Endodermal cell (in vitro differentiated cells): ENCODE data around the gene CASKIN2. TPM values are rescaled to one million over a fixed set of nuclear protein-coding genes. Genes with fewer than 3 reads are reported as not detected.

Experiments used
- DNase-seq: peaks from one replicate; pipeline ENCODE4 v3.0.0-alpha.2; 2017
- H3K27ac ChIP-seq: 2 replicates; pipeline ENCODE4 v1.5.1; 2013; ENCODE audit warnings: mild to moderate bottlenecking, low read depth, low read length, moderate library complexity
- H3K27me3 ChIP-seq: 2 replicates; pipeline ENCODE4 v1.6.1; 2013; ENCODE audit warnings: mild to moderate bottlenecking, low read length, moderate library complexity; ENCODE audit not compliant: insufficient read depth, control insufficient read depth, poor library complexity, severe bottlenecking
- H3K36me3 ChIP-seq: 2 replicates; pipeline ENCODE4 v1.7.0; 2013; ENCODE audit warnings: mild to moderate bottlenecking, low read length, moderate library complexity; ENCODE audit not compliant: control insufficient read depth, insufficient read depth
- H3K4me1 ChIP-seq: one replicate; pipeline ENCODE4 v1.7.0; 2013; ENCODE audit warnings: low read length; ENCODE audit not compliant: control insufficient read depth, insufficient read depth
- H3K4me3 ChIP-seq: 2 replicates; pipeline ENCODE4 v1.5.1; 2013; ENCODE audit warnings: mild to moderate bottlenecking, low read length, moderate library complexity
- H3K9ac ChIP-seq: 2 replicates; pipeline ENCODE4 v1.6.1; 2013; ENCODE audit warnings: mild to moderate bottlenecking, low read length, moderate library complexity; ENCODE audit not compliant: poor library complexity, severe bottlenecking; ENCODE audit errors: extremely low read depth
- H3K9me3 ChIP-seq: 2 replicates; pipeline ENCODE4 v1.6.1; 2013; ENCODE audit warnings: mild to moderate bottlenecking, low read length, moderate library complexity; ENCODE audit not compliant: control insufficient read depth
- H3K27ac Mint-ChIP-seq: 2 replicates; pipeline ENCODE4 v1.8.0; 2020; ENCODE audit warnings: mixed read lengths
- H3K27me3 Mint-ChIP-seq: 2 replicates; pipeline ENCODE4 v1.8.0; 2021; ENCODE audit warnings: mild to moderate bottlenecking, mixed read lengths; ENCODE audit not compliant: insufficient read depth
- H3K36me3 Mint-ChIP-seq: 2 replicates; pipeline ENCODE4 v1.8.0; 2020; ENCODE audit warnings: low read depth, mixed read lengths
- H3K4me1 Mint-ChIP-seq: 2 replicates; pipeline ENCODE4 v1.8.0; 2020; ENCODE audit warnings: mixed read lengths
- H3K4me3 Mint-ChIP-seq: 2 replicates; pipeline ENCODE4 v1.8.0; 2020; ENCODE audit warnings: mild to moderate bottlenecking, moderate library complexity, mixed read lengths
- H3K9me3 Mint-ChIP-seq: 2 replicates; pipeline ENCODE4 v1.8.0; 2020; ENCODE audit warnings: mild to moderate bottlenecking, mixed read lengths
- CTCF ChIP-seq: fragments of 200-600 bp; sonication (generic); conservative IDR thresholded peaks from 2 replicates; pipeline ENCODE4 v1.5.0; 2021; ENCODE audit warnings: antibody characterized with exemption, mild to moderate bottlenecking
- WGBS, 2 experiments: methylation state at CpG; one replicate each; pipeline versions ENCODE4 v1.1.5 to v1.1.7; 2013; ENCODE audit warnings: missing lambda C conversion rate in 2 of 2, mixed read lengths in 1 of 2; ENCODE audit not compliant: insufficient coverage in 1 of 2, insufficient read length in 1 of 2; 5-methylcytosine and 5-hydroxymethylcytosine counted together
- total RNA-seq, 2 donors: library from RNA; stranded (reverse); fragmentation: NEBNext Ultra II Directional in 1 of 2; extraction: Animal tissue kit (Norgen Biotek cat#: 25700) in 1 of 2; gene quantifications; 2 replicates in 1 of 2; 3 replicates in 1 of 2; pipeline ENCODE4 v1.2.1, GENCODE V29; 2021

The CASKIN2 gene
- total RNA-seq, 2 donors from 2014 or later: 26.4 to 31.0 TPM

- H3K36me3 Mint-ChIP-seq: peaks cover 18% of the 10 kb centered on the region
These were observed 29.2 kb downstream of the CASKIN2 start for GRCh38 chr17:75486151-75486550.

GRCh38 chr17:75485688-75486087 lies 29.6 kb downstream of the CASKIN2 start:
- peaks cover 58% of the 10 kb centered on the region for H3K27me3 Mint-ChIP-seq
- peaks cover 17% of the 10 kb centered on the region for H3K4me1 Mint-ChIP-seq
- TF ChIP-seq CTCF: no peak
- no peak overlapping the region for H3K4me3 Mint-ChIP-seq
- H3K27ac Mint-ChIP-seq: no peak overlapping the region
- 93 to 97% methylated on average over 6 to 12 of the region's 12 CpGs for WGBS, 2 experiments
- Histone ChIP-seq H3K36me3 (peaks cover 4% of the 10 kb centered on the region), H3K9me3 (no peaks in the 10 kb centered on the region), H3K4me1 (peaks cover 6% of the 10 kb centered on the region), H3K27ac (no peak overlapping the region), H3K4me3 (no peak overlapping the region), H3K9ac (no peak overlapping the region), H3K27me3 (peaks cover 43% of the 10 kb centered on the region)
- H3K36me3 Mint-ChIP-seq: peaks cover 18% of the 10 kb centered on the region
- H3K9me3 Mint-ChIP-seq: no peaks in the 10 kb centered on the region
- DNase-seq: peak; percentile 40

More at GRCh38 chr17:75486151-75486550, 29.2 kb downstream of the CASKIN2 start:
- H3K4me1 Mint-ChIP-seq: peaks cover 13% of the 10 kb centered on the region
- DNase-seq: peak; percentile 34
- H3K4me3 Mint-ChIP-seq: no peak overlapping the region
- WGBS, 2 experiments: 95 to 97% methylated on average over 9 to 14 of the region's 14 CpGs
- H3K9ac ChIP-seq: no peak overlapping the region
- no peak overlapping the region for H3K27ac Mint-ChIP-seq
- H3K4me3 ChIP-seq: no peak overlapping the region
- no peaks in the 10 kb centered on the region for H3K9me3 ChIP-seq
- peaks cover 5% of the 10 kb centered on the region for H3K4me1 ChIP-seq
- H3K36me3 ChIP-seq: peaks cover 4% of the 10 kb centered on the region
- H3K27ac ChIP-seq: no peak overlapping the region
- TF ChIP-seq CTCF: no peak
- peaks cover 42% of the 10 kb centered on the region for H3K27me3 ChIP-seq
- H3K27me3 Mint-ChIP-seq: peaks cover 56% of the 10 kb centered on the region
- H3K9me3 Mint-ChIP-seq: no peaks in the 10 kb centered on the region

- H3K9me3 ChIP-seq: no peaks in the 10 kb centered on the region
- peaks cover 7% of the 10 kb centered on the region for H3K4me1 ChIP-seq
- H3K36me3 Mint-ChIP-seq: peaks cover 20% of the 10 kb centered on the region
- no peak overlapping the region for H3K27ac Mint-ChIP-seq
- 94 to 96% methylated on average over 8 to 16 of the region's 16 CpGs for WGBS, 2 experiments
- H3K4me3 ChIP-seq: no peak overlapping the region
- peaks cover 78% of the 10 kb centered on the region for H3K27me3 Mint-ChIP-seq
- no peak for TF ChIP-seq CTCF
- H3K9ac ChIP-seq: no peak overlapping the region
- peaks cover 4% of the 10 kb centered on the region for H3K36me3 ChIP-seq
- no peaks in the 10 kb centered on the region for H3K9me3 Mint-ChIP-seq
- peaks cover 68% of the 10 kb centered on the region for H3K27me3 ChIP-seq
- DNase-seq: no peak
- H3K27ac ChIP-seq: no peak overlapping the region
- H3K4me3 Mint-ChIP-seq: no peak overlapping the region
- peaks cover 32% of the 10 kb centered on the region for H3K4me1 Mint-ChIP-seq
These were observed 33.0 kb downstream of the CASKIN2 start for GRCh38 chr17:75482098-75482942.
